Ishikawa (cell line): ENCODE results near the gene FGF14.

Source experiments
- EGR1 ChIP-seq: IDR thresholded peaks from 2 replicates; pipeline ENCODE4 v1.6.1; 2012
- EP300 ChIP-seq: IDR thresholded peaks from 2 replicates; pipeline ENCODE4 v1.6.1; 2012; ENCODE audit warnings: borderline replicate concordance
- FOXM1 ChIP-seq: IDR thresholded peaks from 2 replicates; pipeline ENCODE4 v1.6.1; 2012; ENCODE audit warnings: low read depth, borderline replicate concordance
- RAD21 ChIP-seq: IDR thresholded peaks from 2 replicates; pipeline ENCODE4 v1.6.1; 2012; ENCODE audit warnings: low read depth
- TAF1 ChIP-seq: IDR thresholded peaks from 2 replicates; pipeline ENCODE4 v1.6.1; 2012; ENCODE audit warnings: low read depth, mild to moderate bottlenecking
- TCF12 ChIP-seq: IDR thresholded peaks from 2 replicates; pipeline ENCODE4 v1.6.1; 2012; ENCODE audit warnings: low read depth
- YY1 ChIP-seq: IDR thresholded peaks from 2 replicates; pipeline ENCODE4 v1.6.1; 2012; ENCODE audit warnings: low read depth
- TF ChIP-seq, protein P1 (sequence below): IDR thresholded peaks from 2 replicates; pipeline ENCODE4 v1.6.1; 2012
- TF ChIP-seq, protein P2 (sequence below): IDR thresholded peaks from 2 replicates; pipeline ENCODE4 v1.6.1; 2012
- TF ChIP-seq, protein P3 (sequence below): IDR thresholded peaks from 2 replicates; pipeline ENCODE4 v1.6.1; 2012; ENCODE audit warnings: low read depth, mild to moderate bottlenecking

- TF ChIP-seq RAD21, result no peak
- TF ChIP-seq FOXM1, result no peak
- TF ChIP-seq YY1, result no peak
- TF ChIP-seq, protein P1, sequence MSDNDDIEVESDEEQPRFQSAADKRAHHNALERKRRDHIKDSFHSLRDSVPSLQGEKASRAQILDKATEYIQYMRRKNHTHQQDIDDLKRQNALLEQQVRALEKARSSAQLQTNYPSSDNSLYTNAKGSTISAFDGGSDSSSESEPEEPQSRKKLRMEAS, result no peak
- TF ChIP-seq EP300, result no peak
- TF ChIP-seq EGR1, result no peak
- TF ChIP-seq, protein P2, sequence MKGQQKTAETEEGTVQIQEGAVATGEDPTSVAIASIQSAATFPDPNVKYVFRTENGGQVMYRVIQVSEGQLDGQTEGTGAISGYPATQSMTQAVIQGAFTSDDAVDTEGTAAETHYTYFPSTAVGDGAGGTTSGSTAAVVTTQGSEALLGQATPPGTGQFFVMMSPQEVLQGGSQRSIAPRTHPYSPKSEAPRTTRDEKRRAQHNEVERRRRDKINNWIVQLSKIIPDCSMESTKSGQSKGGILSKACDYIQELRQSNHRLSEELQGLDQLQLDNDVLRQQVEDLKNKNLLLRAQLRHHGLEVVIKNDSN, result no peak
- TF ChIP-seq TCF12, result no peak
- TF ChIP-seq TAF1, result no peak
- TF ChIP-seq, protein P3, sequence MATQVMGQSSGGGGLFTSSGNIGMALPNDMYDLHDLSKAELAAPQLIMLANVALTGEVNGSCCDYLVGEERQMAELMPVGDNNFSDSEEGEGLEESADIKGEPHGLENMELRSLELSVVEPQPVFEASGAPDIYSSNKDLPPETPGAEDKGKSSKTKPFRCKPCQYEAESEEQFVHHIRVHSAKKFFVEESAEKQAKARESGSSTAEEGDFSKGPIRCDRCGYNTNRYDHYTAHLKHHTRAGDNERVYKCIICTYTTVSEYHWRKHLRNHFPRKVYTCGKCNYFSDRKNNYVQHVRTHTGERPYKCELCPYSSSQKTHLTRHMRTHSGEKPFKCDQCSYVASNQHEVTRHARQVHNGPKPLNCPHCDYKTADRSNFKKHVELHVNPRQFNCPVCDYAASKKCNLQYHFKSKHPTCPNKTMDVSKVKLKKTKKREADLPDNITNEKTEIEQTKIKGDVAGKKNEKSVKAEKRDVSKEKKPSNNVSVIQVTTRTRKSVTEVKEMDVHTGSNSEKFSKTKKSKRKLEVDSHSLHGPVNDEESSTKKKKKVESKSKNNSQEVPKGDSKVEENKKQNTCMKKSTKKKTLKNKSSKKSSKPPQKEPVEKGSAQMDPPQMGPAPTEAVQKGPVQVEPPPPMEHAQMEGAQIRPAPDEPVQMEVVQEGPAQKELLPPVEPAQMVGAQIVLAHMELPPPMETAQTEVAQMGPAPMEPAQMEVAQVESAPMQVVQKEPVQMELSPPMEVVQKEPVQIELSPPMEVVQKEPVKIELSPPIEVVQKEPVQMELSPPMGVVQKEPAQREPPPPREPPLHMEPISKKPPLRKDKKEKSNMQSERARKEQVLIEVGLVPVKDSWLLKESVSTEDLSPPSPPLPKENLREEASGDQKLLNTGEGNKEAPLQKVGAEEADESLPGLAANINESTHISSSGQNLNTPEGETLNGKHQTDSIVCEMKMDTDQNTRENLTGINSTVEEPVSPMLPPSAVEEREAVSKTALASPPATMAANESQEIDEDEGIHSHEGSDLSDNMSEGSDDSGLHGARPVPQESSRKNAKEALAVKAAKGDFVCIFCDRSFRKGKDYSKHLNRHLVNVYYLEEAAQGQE, result no peak
Measured at GRCh38 chr13:102040812-102041211, 361.0 kb downstream of the FGF14 start.
